ENCODE results near the gene MROH9.

MROH9 gene

GRCh38 chr1:170967042-170967910 is 31.9 kb downstream of the MROH9 start:
- no peak for DNase-seq (ENCODE audit: low read depth)

- DNase-seq (ENCODE audit: low read depth) = no peak
Measured at GRCh38 chr1:170970256-170970655, 34.9 kb downstream of the MROH9 start.

GRCh38 chr1:170978371-170978910 is 43.1 kb downstream of the MROH9 start:
- no peak for DNase-seq (ENCODE audit: low read depth)

- DNase-seq (ENCODE audit: low read depth) = no peak
Measured at GRCh38 chr1:170985406-170985805, 50.1 kb downstream of the MROH9 start.

GRCh38 chr1:170986901-170987300 is 51.6 kb downstream of the MROH9 start:
- no peak for DNase-seq (ENCODE audit: low read depth)

- no peak for DNase-seq (ENCODE audit: low read depth)
Measured at GRCh38 chr1:170987424-170987823, 52.1 kb downstream of the MROH9 start.

- no peak for DNase-seq (ENCODE audit: low read depth)
Measured at GRCh38 chr1:170993151-170993550, 57.8 kb downstream of the MROH9 start.

- DNase-seq (ENCODE audit: low read depth) = no peak
Measured at GRCh38 chr1:170993717-170994116, 58.4 kb downstream of the MROH9 start.

- DNase-seq (ENCODE audit: low read depth) = no peak
Measured at GRCh38 chr1:171014880-171015279, 79.5 kb downstream of the MROH9 start.

GRCh38 chr1:171017426-171017825 is 82.1 kb downstream of the MROH9 start:
- DNase-seq (ENCODE audit: low read depth) = no peak

GRCh38 chr1:171019971-171020370 is 84.6 kb downstream of the MROH9 start:
- no peak for DNase-seq (ENCODE audit: low read depth)

- no peak for DNase-seq (ENCODE audit: low read depth)
Measured at GRCh38 chr1:171032822-171033702, 97.7 kb downstream of the MROH9 start.

- no peak for DNase-seq (ENCODE audit: low read depth)
Measured at GRCh38 chr1:171037626-171038025, 102.3 kb downstream of the MROH9 start.

- no peak for DNase-seq (ENCODE audit: low read depth)
Measured at GRCh38 chr1:171038284-171038683, 103.0 kb downstream of the MROH9 start.

- no peak for DNase-seq (ENCODE audit: low read depth)
Measured at GRCh38 chr1:171048014-171048413, 112.7 kb downstream of the MROH9 start.

GRCh38 chr1:171052977-171053376 is 117.6 kb downstream of the MROH9 start:
- DNase-seq (ENCODE audit: low read depth) = no peak

- DNase-seq (ENCODE audit: low read depth) = no peak
Measured at GRCh38 chr1:171055966-171056643, 120.8 kb downstream of the MROH9 start.

- no peak for DNase-seq (ENCODE audit: low read depth)
Measured at GRCh38 chr1:171061425-171062143, 126.2 kb downstream of the MROH9 start.

- DNase-seq (ENCODE audit: low read depth) = no peak
Measured at GRCh38 chr1:171062902-171063301, 127.6 kb downstream of the MROH9 start.

- DNase-seq (ENCODE audit: low read depth) = no peak
Measured at GRCh38 chr1:171075041-171075440, 139.7 kb downstream of the MROH9 start.

GRCh38 chr1:171081314-171081753 is 146.0 kb downstream of the MROH9 start:
- DNase-seq (ENCODE audit: low read depth) = no peak
